ENCODE results near the gene INPP5A.

DNA sequence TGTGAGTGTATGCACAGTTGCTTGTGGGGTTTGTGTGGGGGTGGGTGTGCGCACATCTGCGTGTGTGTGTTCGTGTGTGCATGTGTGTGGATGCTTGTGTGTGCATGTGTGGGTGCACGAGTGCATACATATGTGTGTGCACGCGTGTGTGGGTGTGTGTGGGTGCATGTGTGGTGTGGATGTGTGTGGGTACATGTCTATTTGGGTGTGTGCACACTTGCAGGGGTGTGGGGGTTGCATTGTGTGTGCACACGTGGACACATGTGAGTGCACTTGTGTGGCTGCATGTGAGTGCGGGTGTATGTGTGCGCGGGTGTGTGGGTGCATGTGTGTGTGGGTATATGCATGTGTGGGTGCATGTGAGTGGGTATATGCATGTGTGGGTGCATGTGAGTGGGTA lies 174.7 kb downstream of the INPP5A start:
- TF ChIP-seq POLR2AphosphoS5 (IDR thresholded peaks at IDR 0.05; ENCODE audit: low read depth), result no peak
- TF ChIP-seq, protein P1, sequence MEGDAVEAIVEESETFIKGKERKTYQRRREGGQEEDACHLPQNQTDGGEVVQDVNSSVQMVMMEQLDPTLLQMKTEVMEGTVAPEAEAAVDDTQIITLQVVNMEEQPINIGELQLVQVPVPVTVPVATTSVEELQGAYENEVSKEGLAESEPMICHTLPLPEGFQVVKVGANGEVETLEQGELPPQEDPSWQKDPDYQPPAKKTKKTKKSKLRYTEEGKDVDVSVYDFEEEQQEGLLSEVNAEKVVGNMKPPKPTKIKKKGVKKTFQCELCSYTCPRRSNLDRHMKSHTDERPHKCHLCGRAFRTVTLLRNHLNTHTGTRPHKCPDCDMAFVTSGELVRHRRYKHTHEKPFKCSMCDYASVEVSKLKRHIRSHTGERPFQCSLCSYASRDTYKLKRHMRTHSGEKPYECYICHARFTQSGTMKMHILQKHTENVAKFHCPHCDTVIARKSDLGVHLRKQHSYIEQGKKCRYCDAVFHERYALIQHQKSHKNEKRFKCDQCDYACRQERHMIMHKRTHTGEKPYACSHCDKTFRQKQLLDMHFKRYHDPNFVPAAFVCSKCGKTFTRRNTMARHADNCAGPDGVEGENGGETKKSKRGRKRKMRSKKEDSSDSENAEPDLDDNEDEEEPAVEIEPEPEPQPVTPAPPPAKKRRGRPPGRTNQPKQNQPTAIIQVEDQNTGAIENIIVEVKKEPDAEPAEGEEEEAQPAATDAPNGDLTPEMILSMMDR (IDR thresholded peaks at IDR 0.05; ENCODE audit: insufficient read depth, low read length), result no peak
